ENCODE results near the gene COTL1. TPM values are rescaled to one million over a fixed set of nuclear protein-coding genes. Genes with fewer than 3 reads are reported as not detected.
"Not testable (repeated sequence)": the region's sequence is repeated elsewhere in the genome, so short reads cannot be mapped to it uniquely, and the experiment has no call there.

The COTL1 gene
- total RNA-seq, 4 donors from 2014 or later: 7.9 to 12.9 (median 10.3) TPM

DNA sequence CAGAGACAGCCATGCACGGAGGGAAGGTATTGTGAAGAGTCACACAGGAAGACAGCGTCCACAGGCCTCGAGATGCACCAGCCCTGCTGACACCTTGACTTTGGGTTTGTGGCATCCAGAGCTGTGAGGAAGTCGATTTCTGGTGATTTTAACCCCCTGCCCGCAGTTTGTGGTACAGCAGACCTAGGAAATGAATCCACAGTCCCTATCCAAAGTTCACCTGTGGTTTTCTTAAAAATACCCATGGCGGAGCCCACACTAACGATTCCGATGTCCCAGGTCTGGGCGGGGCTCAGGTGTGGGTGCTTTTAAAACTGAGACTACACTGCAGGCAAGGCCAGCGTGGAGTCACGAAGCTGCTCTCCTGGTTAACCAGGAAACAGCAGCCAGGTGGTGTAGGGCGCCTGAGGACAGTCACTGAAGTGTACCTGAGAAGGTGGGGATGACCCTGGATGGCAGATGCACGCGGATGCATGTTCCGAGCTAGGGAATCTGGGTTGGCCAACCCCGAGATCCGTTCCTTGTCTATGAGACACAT lies 99.0 kb downstream of the COTL1 start:
- H3K9me3 ChIP-seq: no peaks in the 10 kb centered on the region
- 90% methylated on average over 10 of the region's 17 CpGs for WGBS
- no peaks in the 10 kb centered on the region for H3K27me3 ChIP-seq
- no peaks in the 10 kb centered on the region for H3K36me3 ChIP-seq
- TF ChIP-seq POLR2AphosphoS5 (IDR thresholded peaks at IDR 0.05) (no peak), EP300 (IDR thresholded peaks at IDR 0.05) (no peak), POLR2A (IDR thresholded peaks at IDR 0.05) (no peak)
- TF ChIP-seq, protein P1, sequence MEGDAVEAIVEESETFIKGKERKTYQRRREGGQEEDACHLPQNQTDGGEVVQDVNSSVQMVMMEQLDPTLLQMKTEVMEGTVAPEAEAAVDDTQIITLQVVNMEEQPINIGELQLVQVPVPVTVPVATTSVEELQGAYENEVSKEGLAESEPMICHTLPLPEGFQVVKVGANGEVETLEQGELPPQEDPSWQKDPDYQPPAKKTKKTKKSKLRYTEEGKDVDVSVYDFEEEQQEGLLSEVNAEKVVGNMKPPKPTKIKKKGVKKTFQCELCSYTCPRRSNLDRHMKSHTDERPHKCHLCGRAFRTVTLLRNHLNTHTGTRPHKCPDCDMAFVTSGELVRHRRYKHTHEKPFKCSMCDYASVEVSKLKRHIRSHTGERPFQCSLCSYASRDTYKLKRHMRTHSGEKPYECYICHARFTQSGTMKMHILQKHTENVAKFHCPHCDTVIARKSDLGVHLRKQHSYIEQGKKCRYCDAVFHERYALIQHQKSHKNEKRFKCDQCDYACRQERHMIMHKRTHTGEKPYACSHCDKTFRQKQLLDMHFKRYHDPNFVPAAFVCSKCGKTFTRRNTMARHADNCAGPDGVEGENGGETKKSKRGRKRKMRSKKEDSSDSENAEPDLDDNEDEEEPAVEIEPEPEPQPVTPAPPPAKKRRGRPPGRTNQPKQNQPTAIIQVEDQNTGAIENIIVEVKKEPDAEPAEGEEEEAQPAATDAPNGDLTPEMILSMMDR (IDR thresholded peaks at IDR 0.05): no peak
- H3K4me1 ChIP-seq: no peaks in the 10 kb centered on the region
- DNase-seq (ENCODE audit: low spot score in 2 of 2): no peak
- no peak overlapping the region for H3K4me3 ChIP-seq
- H3K27ac ChIP-seq: no peak overlapping the region

DNA sequence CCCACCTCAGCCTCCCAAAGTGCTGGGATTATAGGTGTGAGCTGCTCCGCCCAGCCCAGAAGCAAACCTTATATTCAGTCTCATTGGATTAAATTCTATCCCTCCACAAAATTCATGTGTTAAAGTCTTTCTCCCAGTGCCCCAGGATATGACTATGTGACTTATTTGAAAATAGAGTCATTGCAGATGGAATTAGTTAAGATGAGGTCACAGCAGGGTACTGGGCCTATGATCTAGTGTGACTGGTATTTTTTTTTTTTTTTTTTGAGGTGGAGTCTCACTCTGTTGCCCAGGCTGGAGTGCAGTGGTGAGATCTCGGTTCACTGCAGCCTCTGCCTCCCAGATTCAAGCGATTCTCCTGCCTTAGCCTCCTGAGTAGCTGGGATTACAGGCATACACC lies 99.7 kb downstream of the COTL1 start:
- not testable (repeated sequence) for H3K27me3 ChIP-seq; H3K4me1 ChIP-seq; DNase-seq (ENCODE audit: low spot score in 2 of 2); H3K9me3 ChIP-seq; H3K27ac ChIP-seq; H3K4me3 ChIP-seq; H3K36me3 ChIP-seq
- WGBS: 81% methylated on average over 3 of the region's 3 CpGs

DNA sequence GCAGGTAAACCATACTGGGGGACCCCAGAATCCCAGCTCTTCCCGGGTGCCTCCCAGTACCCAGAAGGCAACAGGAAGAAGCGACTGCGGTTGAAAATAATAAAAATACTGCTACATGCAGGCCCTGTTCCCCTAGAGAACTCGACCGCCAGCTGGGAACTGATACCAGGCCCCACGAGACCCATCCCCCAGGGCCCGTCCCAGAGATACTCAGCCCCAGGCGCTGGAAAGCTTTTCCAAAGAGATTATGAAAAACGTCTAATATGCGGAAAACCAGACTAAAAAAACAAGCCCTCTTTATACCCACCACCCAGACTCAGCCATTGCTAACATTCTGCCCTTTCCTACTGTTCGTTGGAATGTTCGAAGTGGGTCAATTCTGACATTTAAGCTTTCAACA lies 100.5 kb downstream of the COTL1 start:
- 83% methylated on average over 12 of the region's 12 CpGs for WGBS
- Histone ChIP-seq H3K27ac (no peak overlapping the region), H3K4me1 (no peaks in the 10 kb centered on the region), H3K36me3 (no peaks in the 10 kb centered on the region), H3K4me3 (no peak overlapping the region), H3K9me3 (no peaks in the 10 kb centered on the region), H3K27me3 (no peaks in the 10 kb centered on the region)
- no peak for DNase-seq (ENCODE audit: low spot score in 2 of 2)
- no peak for TF ChIP-seq POLR2A (IDR thresholded peaks at IDR 0.05)
- TF ChIP-seq POLR2AphosphoS5 (IDR thresholded peaks at IDR 0.05): no peak
- TF ChIP-seq, protein P1 (IDR thresholded peaks at IDR 0.05): no peak
- no peak for TF ChIP-seq EP300 (IDR thresholded peaks at IDR 0.05)

Other genes starting within 250 kb of the COTL1 start
- 10 to 100 TPM; 28.0 to 85.6 (median 40.3) TPM for gene ATP2C2, start 249.5 kb downstream of the COTL1 start, total RNA-seq
- gene MEAK7, start 113.4 kb downstream of the COTL1 start, total RNA-seq: 10 to 100 TPM in 3 of 4 donors, 1 to 10 TPM in 1; 9.2 to 17.9 (median 13.6) TPM
- 10 to 100 TPM; 43.4 to 70.7 (median 67.2) TPM for gene KLHL36, start 30.4 kb upstream of the COTL1 start, total RNA-seq
- gene USP10, start 81.9 kb upstream of the COTL1 start, total RNA-seq: 10 to 100 TPM; 58.5 to 92.2 (median 69.8) TPM
- gene CRISPLD2, start 201.9 kb upstream of the COTL1 start, total RNA-seq: 100 to 1,000 TPM in 1 of 4 donors, 10 to 100 TPM in 3; 54.9 to 109 (median 63.4) TPM